ENCODE data around the gene TRPM1. TPM values are rescaled to one million over a fixed set of nuclear protein-coding genes. Genes with fewer than 3 reads are reported as not detected.

The TRPM1 gene
- total RNA-seq, 1 donor from 2014 or later, result not detected

DNA sequence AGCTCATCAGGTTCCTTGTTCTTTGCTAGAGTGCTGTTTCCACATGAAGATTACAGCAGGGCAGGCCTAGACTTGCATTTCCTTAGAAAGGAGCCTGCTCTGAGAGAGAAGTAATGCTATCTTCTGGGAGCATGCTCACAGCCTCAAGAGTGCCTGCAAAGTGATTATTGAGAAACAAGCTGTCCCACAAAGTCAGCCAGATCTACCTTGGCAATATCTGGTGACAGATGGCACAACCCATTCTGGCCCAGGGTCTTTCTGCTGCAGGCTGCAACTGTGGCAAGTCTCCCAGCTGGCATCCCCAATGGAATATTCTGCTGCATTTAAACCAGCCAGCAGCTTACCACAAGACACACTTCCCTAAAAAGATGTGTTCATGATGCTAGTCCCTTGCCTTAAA is 139.4 kb downstream of the TRPM1 start:
- no peak overlapping the region for H3K4me3 Mint-ChIP-seq (ENCODE audit: unreplicated experiment)
- no peaks in the 10 kb centered on the region for H3K4me1 Mint-ChIP-seq (ENCODE audit: low read depth)
- DNase-seq (ENCODE audit: low spot score), result no peak
- no peaks in the 10 kb centered on the region for H3K9me3 Mint-ChIP-seq (ENCODE audit: low read depth)
- TF ChIP-seq, protein P1, sequence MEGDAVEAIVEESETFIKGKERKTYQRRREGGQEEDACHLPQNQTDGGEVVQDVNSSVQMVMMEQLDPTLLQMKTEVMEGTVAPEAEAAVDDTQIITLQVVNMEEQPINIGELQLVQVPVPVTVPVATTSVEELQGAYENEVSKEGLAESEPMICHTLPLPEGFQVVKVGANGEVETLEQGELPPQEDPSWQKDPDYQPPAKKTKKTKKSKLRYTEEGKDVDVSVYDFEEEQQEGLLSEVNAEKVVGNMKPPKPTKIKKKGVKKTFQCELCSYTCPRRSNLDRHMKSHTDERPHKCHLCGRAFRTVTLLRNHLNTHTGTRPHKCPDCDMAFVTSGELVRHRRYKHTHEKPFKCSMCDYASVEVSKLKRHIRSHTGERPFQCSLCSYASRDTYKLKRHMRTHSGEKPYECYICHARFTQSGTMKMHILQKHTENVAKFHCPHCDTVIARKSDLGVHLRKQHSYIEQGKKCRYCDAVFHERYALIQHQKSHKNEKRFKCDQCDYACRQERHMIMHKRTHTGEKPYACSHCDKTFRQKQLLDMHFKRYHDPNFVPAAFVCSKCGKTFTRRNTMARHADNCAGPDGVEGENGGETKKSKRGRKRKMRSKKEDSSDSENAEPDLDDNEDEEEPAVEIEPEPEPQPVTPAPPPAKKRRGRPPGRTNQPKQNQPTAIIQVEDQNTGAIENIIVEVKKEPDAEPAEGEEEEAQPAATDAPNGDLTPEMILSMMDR (IDR thresholded peaks at IDR 0.05), result no peak
- H3K27ac Mint-ChIP-seq (ENCODE audit: unreplicated experiment), result no peak overlapping the region
- H3K36me3 Mint-ChIP-seq (ENCODE audit: low read depth), result peaks cover 24% of the 10 kb centered on the region
- H3K27me3 Mint-ChIP-seq (ENCODE audit: low read depth), result no peaks in the 10 kb centered on the region

DNA sequence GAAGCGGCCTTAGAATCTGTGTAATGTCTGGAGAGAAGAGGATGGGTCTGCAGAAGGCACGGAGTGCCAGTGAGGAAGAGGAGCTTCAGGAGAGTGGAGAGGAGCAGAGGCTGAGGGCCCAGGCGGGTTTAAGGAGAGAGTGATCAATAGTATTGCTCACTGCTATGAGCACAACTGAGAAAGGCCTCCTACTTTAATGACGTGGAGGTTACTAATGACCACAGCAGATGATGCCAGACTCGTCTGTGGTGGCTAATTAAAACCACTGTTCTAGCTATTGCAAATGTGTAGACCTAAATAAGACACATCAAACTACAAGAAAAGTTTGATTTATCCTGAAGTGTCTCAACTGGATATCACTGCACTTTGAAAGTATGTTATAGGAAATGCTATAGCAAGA is 143.3 kb downstream of the TRPM1 start:
- H3K9me3 Mint-ChIP-seq (ENCODE audit: low read depth), result no peaks in the 10 kb centered on the region
- H3K36me3 Mint-ChIP-seq (ENCODE audit: low read depth), result peaks cover 28% of the 10 kb centered on the region
- no peak overlapping the region for H3K4me3 Mint-ChIP-seq (ENCODE audit: unreplicated experiment)
- TF ChIP-seq, protein P1 (IDR thresholded peaks at IDR 0.05), result no peak
- no peak overlapping the region for H3K27ac Mint-ChIP-seq (ENCODE audit: unreplicated experiment)
- H3K4me1 Mint-ChIP-seq (ENCODE audit: low read depth), result peaks cover 18% of the 10 kb centered on the region
- no peak for DNase-seq (ENCODE audit: low spot score)
- no peaks in the 10 kb centered on the region for H3K27me3 Mint-ChIP-seq (ENCODE audit: low read depth)

DNA sequence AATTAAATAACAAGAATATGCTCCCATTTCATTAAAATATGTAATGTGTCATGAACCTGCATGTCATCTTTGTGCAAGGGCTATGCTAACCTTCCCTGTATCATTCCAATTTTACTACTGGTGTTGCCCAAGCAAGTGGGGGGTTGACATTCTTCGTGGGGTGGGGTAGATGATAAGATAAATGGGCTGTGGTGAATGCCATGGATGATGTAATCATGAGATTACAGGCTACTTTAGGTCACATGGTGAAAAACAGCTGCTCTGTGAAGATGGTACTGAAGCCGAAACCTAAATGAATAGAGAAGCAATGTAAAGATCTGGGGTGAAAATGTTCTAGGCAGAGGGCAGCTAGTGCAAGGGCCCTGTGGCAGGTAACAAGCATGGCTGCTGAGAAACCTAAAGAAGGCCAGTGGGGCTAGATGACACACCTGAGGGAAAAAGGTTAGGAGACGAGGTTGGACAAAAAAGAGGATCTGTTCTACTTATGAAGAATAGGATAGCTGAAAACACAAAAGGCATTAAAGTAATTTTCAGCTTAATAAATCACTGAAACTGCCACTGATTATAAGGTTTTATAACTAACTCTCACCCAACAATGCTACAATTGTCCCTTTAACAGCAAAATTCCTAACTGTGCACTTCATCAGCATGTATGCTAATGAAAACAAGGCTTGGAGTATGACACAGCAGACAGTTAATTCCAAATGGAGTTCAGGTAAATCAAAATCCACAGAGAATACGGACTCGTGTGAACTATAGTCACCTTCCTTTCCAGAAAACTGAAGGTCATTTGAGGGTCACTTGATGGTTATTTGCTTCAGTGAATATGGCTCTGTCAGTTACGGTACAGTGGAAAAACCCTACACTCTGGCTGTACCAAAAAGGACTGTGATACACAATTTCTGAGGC is 145.1 kb downstream of the TRPM1 start:
- H3K4me3 Mint-ChIP-seq (ENCODE audit: unreplicated experiment), result no peak overlapping the region
- H3K36me3 Mint-ChIP-seq (ENCODE audit: low read depth), result peaks cover 36% of the 10 kb centered on the region
- H3K27me3 Mint-ChIP-seq (ENCODE audit: low read depth), result no peaks in the 10 kb centered on the region
- DNase-seq (ENCODE audit: low spot score), result no peak
- no peaks in the 10 kb centered on the region for H3K9me3 Mint-ChIP-seq (ENCODE audit: low read depth)
- TF ChIP-seq, protein P1 (IDR thresholded peaks at IDR 0.05), result no peak
- peaks cover 18% of the 10 kb centered on the region for H3K4me1 Mint-ChIP-seq (ENCODE audit: low read depth)
- H3K27ac Mint-ChIP-seq (ENCODE audit: unreplicated experiment), result peak overlapping the region; percentile 6

DNA sequence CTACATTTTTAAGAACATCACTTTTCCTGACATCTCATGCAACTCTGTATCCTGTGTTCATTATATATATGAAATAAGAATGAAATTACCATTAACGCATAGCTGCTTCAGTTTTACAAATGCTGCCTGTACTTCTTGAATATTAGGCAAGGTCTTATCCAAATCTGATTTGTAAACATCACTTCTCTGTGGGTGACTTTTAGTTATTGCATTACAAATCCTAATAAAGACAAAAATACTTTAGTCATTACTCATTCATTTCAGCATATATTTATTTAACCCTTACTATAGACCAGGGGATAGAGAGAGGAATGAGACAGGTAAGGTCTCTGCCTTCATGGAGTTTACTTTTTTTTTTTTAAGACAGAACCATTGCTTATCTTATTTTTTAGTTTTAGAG is 146.9 kb downstream of the TRPM1 start:
- TF ChIP-seq, protein P1 (IDR thresholded peaks at IDR 0.05), result no peak
- DNase-seq (ENCODE audit: low spot score), result no peak
- Mint-ChIP-seq H3K27me3 (ENCODE audit: low read depth) (no peaks in the 10 kb centered on the region), H3K27ac (ENCODE audit: unreplicated experiment) (no peak overlapping the region), H3K36me3 (ENCODE audit: low read depth) (peaks cover 42% of the 10 kb centered on the region), H3K4me1 (ENCODE audit: low read depth) (peaks cover 18% of the 10 kb centered on the region), H3K9me3 (ENCODE audit: low read depth) (no peaks in the 10 kb centered on the region), H3K4me3 (ENCODE audit: unreplicated experiment) (no peak overlapping the region)

DNA sequence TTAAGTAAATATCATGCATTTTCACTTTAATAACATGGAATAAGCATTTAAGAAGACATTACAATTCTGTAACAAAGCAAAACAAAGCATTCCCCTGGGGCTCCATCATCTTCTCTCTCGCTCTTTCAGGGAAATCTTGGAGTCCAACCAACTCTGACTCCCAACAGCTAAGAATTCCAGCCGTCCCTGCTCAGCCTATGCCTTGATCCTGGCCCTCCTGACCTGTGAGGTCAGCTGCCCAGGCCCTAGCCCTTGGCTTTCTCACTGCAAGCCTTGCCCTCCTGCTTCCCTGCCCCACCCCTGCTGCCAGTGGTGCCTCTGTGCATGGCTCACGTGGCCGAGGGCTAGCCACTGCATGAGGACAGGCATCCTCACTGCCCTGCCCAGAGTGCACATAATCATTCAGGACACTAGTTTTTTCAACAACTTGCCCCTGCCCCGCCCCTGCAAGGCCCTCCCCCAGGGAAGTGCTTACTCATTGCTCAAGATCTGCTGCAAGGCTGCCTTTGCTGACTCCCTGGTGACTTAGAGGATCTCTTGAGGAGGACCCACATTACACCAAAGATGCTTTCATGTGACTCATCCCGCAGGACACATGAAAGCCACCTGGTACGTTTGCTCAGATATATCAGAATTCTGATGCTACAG is 147.7 kb downstream of the TRPM1 start:
- DNase-seq (ENCODE audit: low spot score), result no peak
- H3K9me3 Mint-ChIP-seq (ENCODE audit: low read depth), result peaks cover 4% of the 10 kb centered on the region
- no peak overlapping the region for H3K4me3 Mint-ChIP-seq (ENCODE audit: unreplicated experiment)
- TF ChIP-seq, protein P1 (IDR thresholded peaks at IDR 0.05), result no peak
- H3K4me1 Mint-ChIP-seq (ENCODE audit: low read depth), result peaks cover 18% of the 10 kb centered on the region
- H3K27ac Mint-ChIP-seq (ENCODE audit: unreplicated experiment), result peak overlapping the region; percentile 22
- H3K27me3 Mint-ChIP-seq (ENCODE audit: low read depth), result no peaks in the 10 kb centered on the region
- H3K36me3 Mint-ChIP-seq (ENCODE audit: low read depth), result peaks cover 47% of the 10 kb centered on the region
